Pancreas (tissue), 10 donors: ENCODE results near the gene HLA-B. TPM values are rescaled to one million over a fixed set of nuclear protein-coding genes. Genes with fewer than 3 reads are reported as not detected.

Experiments used
- ATAC-seq, 4 donors: fragments of 200-7000 bp; cut with Tn5 transposase; one replicate each; pipeline versions ENCODE4 v1.8.0 to v1.9.1; 2020; ENCODE audit warnings: mild to moderate bottlenecking in 4 of 4, moderate library complexity in 4 of 4
- DNase-seq, 6 donors: peaks; one replicate each; pipeline ENCODE4 v3.0.0-alpha.2; 2020
- FAIRE-seq: peaks from 2 replicates; lab custom pipeline; 2012; peaks lifted over from hg19 to GRCh38; lab: Jason Lieb, UNC
- H3K27ac ChIP-seq, 4 donors: fragments of 200-600 bp; sonication (generic); 1 replicate in 3 of 4; 2 replicates in 1 of 4; pipeline versions ENCODE4 v1.5.0 to v1.8.0; 2020
- H3K27me3 ChIP-seq, 4 donors: fragments of 200-600 bp; one replicate each; pipeline ENCODE4 v1.8.0; 2021
- H3K36me3 ChIP-seq, 3 donors: fragments of 200-600 bp; sonication (generic) in 1 of 3; one replicate each; pipeline versions ENCODE4 v1.5.0 to v1.8.0; 2020 to 2021
- H3K4me1 ChIP-seq, 3 donors: fragments of 200-600 bp; one replicate each; pipeline ENCODE4 v1.8.0; 2021
- H3K4me3 ChIP-seq, 4 donors: fragments of 200-600 bp; sonication (generic) in 2 of 4; one replicate each; pipeline versions ENCODE4 v1.5.0 to v1.8.0; 2020 to 2021
- H3K9me3 ChIP-seq, 4 donors: fragments of 200-600 bp; one replicate each; pipeline ENCODE4 v1.8.0; 2021
- WGBS, 2 donors: extraction: QIAGEN DNeasy Blood & Tissue Kit; methylation state at CpG; one replicate each; pipeline ENCODE4 v1.1.7; 2013; 5-methylcytosine and 5-hydroxymethylcytosine counted together
- intact Hi-C, 3 donors: fragments of 100-400 bp; cut with DNase I; formaldehyde crosslinking; loops; one replicate each; pipeline versions ENCODE4 v1.11.1 to v1.14.2; 2022
- polyA plus RNA-seq, 2 donors: library from polyadenylated mRNA; stranded (reverse); fragments of 200-250 nt; gene quantifications; one replicate each; pipeline ENCODE4 v1.2.3, GENCODE V29; 2013
- total RNA-seq, 6 donors: library from RNA; stranded (reverse); fragmentation: NEBNext Ultra II Directional in 4 of 6; extraction: Animal tissue kit (Norgen Biotek cat#: 25700) in 4 of 6; gene quantifications; one replicate each; pipeline versions ENCODE4 v1.2.1 to v1.2.4, GENCODE V29; 2021 to 2023
- TF ChIP-seq, protein P1 (sequence below), 4 donors: fragments of 200-600 bp; sonication (generic) in 3 of 4; IDR thresholded peaks; one replicate each; pipeline versions ENCODE4 v1.5.0 to v1.8.0; 2021; ENCODE audit warnings: antibody characterized with exemption in 4 of 4
- donor health status: healthy with polysubstance abuse.
- donor health status: DM: no; HTN: no; CAD: no; lungs with moderate emphysema.
- donor health status: DM: no; HTN: no; CAD: no.
- donor health status: control.
- donor health status: control.
- donor health status: Bipolar disorder and iron deficiency.
- donor health status: DM: yes; HTN: yes; CAD: no.
- donor health status: DM: no; HTN: no; CAD: no.
- donor health status: DM: no; HTN: no; CAD: no.
- donor health status: DM: yes; HTN: yes; CAD: no.

HLA-B gene
- total and polyA plus RNA-seq, 8 donors, result 141 to 1,089 (median 262) TPM

DNA sequence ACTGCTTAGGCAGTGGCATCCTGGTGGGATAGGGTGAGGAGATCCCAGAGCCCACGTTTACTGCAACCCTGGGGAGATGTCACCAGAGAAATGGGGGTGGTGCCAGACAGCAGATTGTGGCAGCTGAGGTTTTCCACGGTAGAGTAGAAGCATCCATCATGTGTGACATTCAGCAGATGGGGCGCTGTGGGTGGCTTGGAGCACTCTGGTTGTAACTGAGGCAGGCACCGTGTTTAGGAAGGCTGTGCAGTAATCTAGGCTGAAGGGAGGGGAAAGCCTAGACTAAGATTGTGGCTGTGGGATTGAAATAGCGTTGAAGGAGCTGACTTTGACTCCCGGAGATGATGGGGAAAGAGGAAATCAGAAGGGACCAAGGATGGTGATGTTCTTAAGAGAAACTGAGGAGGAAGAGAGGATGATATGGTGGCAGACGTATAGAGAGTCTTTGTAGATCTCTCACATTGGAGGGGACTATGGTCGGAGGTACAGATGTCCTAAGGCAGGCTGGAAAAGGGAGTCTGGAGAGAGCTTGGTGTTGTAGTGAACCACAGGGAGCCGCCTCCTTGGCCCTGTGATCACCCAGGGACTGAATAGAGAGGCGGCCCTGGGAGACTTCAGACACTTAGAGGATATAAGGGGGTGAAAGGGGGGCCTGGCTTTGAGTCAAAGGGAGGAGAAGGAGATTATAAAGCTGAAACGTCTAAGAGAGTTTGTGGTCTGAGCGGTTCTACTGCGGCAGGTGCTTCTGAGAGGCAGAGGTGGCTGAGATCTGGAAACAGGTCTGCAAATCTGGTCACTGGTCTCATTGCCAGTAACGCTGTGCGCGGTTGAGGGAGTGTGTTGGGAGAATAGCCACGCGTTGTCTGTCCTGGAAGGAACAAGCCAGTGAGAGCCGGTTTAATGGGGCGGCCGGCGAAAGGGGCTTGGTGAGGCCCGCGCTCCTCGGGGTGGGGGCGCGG lies 45.6 kb upstream of the HLA-B start:
- DNase-seq, result peak in 3 of 6 donors; percentile 29 to 69 (median 31)
- peak in 2 of 4 donors; percentile 4 to 5 for ATAC-seq
- no peak for FAIRE-seq

DNA sequence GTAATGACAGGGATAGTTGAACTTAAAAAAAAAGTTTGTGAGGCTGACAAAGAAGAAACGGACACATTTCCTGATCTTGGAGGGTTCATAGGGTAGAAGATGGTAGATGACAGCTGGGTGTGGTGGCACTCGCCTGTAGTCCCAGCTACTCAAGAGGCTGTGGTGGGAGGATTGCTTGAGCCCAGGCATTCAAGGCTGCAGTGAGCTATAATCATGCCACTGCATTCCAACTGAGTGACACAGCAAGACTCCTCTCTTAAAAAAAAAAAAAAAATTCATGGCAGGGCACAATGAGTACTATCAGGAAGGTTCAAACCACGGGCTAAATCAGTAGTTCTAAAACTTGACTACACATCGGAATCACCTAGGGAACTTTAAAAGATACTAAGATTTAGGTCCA lies 44.4 kb upstream of the HLA-B start:
- Histone ChIP-seq H3K27ac (peak overlapping the region in 2 of 4 donors; percentile 97 to 99), H3K36me3 (no peaks in the 10 kb centered on the region), H3K4me3 (peak overlapping the region in 2 of 4 donors; percentile 62 to 67), H3K27me3 (no peaks in the 10 kb centered on the region), H3K9me3 (no peaks in the 10 kb centered on the region), H3K4me1 (peaks cover 7 to 21% (median 13%) of the 10 kb centered on the region in 3 donors)
- ATAC-seq (peak in 1 of 4 donors; percentile 7), DNase-seq (peak in 1 of 6 donors; percentile 37), FAIRE-seq (no peak)
- 37 to 54% methylated on average over 4 of the region's 4 CpGs for WGBS, 2 donors
- TF ChIP-seq, protein P1, sequence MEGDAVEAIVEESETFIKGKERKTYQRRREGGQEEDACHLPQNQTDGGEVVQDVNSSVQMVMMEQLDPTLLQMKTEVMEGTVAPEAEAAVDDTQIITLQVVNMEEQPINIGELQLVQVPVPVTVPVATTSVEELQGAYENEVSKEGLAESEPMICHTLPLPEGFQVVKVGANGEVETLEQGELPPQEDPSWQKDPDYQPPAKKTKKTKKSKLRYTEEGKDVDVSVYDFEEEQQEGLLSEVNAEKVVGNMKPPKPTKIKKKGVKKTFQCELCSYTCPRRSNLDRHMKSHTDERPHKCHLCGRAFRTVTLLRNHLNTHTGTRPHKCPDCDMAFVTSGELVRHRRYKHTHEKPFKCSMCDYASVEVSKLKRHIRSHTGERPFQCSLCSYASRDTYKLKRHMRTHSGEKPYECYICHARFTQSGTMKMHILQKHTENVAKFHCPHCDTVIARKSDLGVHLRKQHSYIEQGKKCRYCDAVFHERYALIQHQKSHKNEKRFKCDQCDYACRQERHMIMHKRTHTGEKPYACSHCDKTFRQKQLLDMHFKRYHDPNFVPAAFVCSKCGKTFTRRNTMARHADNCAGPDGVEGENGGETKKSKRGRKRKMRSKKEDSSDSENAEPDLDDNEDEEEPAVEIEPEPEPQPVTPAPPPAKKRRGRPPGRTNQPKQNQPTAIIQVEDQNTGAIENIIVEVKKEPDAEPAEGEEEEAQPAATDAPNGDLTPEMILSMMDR (IDR thresholded peaks at IDR 0.05), result no peak
- intact Hi-C loops, result loop anchor here in 1 of 3 donors (5.0 kb wide), 1 partner anchor 36 kb away; no protein-coding TSS in a partner anchor

More for the DNA sequence above, 45.6 kb upstream of the HLA-B start:
- H3K9me3 ChIP-seq, result no peaks in the 10 kb centered on the region
- TF ChIP-seq, protein P1 (IDR thresholded peaks at IDR 0.05), result no peak
- intact Hi-C loops, result loop anchor here in 1 of 3 donors (5.0 kb wide), 1 partner anchor 35 kb away; no protein-coding TSS in a partner anchor
- H3K36me3 ChIP-seq, result no peaks in the 10 kb centered on the region
- H3K4me1 ChIP-seq, result peaks cover 7 to 16% (median 11%) of the 10 kb centered on the region in 3 donors
- H3K4me3 ChIP-seq, result peak overlapping the region; percentile 26 to 70 (median 52)
- H3K27me3 ChIP-seq, result no peaks in the 10 kb centered on the region
- H3K27ac ChIP-seq, result peak overlapping the region; percentile 51 to 99 (median 74)
- 8 to 12% methylated on average over 27 of the region's 27 CpGs for WGBS, 2 donors

DNA sequence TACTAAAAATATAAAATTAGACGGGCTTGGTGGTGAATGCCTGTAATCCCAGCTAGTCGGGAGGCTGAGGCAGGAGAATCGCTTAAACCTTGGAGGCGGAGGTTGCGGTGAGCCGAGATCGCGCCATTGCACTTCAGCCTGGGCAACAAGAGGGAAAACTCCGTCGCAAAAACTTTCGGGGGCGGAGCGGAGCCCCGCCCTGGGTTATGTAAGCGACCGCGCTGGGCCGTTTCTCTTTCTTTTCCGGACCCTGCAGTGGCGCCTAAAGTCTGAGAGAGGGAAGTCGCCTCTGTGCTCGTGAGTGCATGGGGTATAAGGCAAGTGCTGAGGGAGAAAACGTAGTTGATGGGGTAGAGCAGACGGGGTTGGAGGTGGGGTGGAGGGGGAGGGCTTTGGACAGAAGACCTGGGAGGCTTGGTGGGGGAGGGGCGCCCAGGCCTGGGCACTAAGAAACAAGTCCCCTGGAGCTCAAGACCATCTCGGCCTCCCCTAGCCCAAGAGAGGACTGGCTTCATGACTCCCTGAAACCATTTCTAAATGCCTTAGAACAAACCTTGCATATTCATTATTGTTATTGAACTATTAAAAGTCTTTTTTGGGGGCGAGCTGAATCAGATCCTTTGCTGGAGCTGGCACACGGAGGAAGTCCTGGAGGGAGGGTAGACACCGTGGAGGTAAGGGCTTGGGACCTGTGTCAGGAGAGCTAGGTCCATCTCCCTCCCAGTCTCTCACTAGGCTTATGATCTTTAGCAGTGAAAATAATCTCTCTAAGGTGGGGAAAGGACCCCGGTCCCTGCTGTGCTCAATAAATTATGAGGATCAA lies 43.7 kb upstream of the HLA-B start:
- H3K4me1 ChIP-seq, result peaks cover 7 to 21% (median 13%) of the 10 kb centered on the region in 3 donors
- H3K9me3 ChIP-seq, result no peaks in the 10 kb centered on the region

More for the DNA sequence above, 43.7 kb upstream of the HLA-B start:
- no peaks in the 10 kb centered on the region for H3K36me3 ChIP-seq
- H3K27me3 ChIP-seq, result no peaks in the 10 kb centered on the region
- DNase-seq (peak; percentile 65 to 84 (median 72)), ATAC-seq (peak; percentile 43 to 76 (median 61)), FAIRE-seq (no peak)
- H3K27ac ChIP-seq, result peak overlapping the region; percentile 88 to 99 (median 94)
- 2 to 3% methylated on average over 30 of the region's 30 CpGs for WGBS, 2 donors
- H3K4me3 ChIP-seq, result peak overlapping the region; percentile 55 to 67 (median 60)
- TF ChIP-seq, protein P1 (IDR thresholded peaks at IDR 0.05), result no peak
- intact Hi-C loops, result loop anchor here in 1 of 3 donors (5.0 kb wide), 1 partner anchor 37 kb away; no protein-coding TSS in a partner anchor
